Activated CD8-positive, alpha-beta memory T cell treated with anti-CD3 and anti-CD28 coated beads for 48 hours (primary cell): ENCODE measurements around the gene MTHFD1.

Experiments used
- DNase-seq, 3 experiments: peaks; one replicate each; pipeline ENCODE4 v3.0.0-alpha.2; 2020; ENCODE audit warnings: low read depth in 2 of 3, low spot score in 2 of 3

MTHFD1 gene

DNA sequence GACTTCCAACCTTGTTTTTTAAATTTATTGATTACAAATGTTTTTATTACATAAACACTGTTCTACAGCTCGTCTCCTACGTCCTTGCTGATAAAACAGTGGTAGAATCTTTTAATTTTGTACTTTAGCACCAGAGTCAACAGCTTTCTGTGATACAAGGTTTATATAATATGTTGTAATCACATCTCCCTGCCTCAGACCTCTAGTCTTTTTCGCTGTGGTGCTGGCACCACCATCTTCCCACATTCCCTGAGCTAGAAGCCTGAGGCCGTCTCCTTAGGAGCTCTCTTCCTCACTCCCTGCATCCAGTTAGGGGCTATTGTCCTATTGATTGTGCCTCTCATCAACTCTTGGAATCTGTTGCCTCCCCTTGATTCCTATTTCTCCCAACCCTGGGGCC lies 17.1 kb downstream of the MTHFD1 start:
- no peak for DNase-seq

DNA sequence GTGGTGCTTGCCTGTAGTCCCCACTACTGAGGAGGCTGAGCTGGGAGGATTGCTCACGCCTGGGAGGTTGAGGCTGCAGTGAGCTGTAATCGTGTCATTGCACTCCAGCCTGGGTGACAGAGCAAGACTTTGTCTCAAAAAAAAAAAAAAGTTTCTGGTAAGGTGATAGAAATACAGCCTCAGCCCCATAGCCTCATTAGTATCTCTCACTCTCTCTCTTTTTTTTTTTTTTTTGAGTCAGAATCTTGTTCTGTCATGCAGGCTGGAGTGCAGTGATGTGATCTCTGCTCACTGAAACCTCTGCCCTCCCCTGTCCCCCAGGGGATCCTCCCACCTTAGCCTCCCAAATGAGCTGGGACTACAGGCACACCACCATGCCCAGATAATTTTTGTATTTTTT lies 19.2 kb downstream of the MTHFD1 start:
- no peak for DNase-seq

DNA sequence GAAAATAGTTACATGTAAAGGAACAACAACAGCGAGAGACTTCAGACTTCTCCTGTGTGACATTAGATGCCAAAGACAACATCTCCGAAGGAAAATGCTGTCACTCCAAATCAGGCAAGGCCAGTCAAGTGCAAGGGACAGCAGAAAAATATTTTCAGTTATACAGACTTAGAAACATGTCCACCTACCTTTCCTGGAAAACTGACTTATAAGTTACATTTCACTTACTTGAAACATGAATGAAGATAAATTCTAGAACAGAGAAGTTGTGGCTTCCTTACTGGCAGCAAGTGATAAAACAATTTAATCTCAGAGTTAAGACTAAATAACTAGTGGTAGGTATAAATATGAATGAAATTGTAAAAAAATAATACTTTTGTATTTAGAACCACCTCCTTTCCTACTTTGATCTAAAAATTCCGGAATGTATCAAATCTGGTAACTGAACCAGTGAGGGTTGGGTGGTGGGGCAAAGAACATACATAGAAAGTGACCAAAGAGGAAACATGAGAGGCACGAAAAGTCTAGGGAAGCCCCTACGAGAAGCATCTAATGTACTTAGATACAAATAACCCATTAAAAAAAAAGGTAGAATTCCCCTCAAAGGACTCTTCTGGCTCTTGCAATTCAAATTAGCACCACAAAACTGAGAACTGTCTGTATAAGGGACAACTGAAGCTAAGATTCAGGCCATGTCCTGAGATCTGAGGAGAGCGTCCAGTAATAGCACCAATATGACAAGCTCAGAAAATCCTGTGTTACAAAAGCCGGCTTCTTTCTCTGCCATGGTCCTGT lies 21.2 kb downstream of the MTHFD1 start:
- DNase-seq = no peak

DNA sequence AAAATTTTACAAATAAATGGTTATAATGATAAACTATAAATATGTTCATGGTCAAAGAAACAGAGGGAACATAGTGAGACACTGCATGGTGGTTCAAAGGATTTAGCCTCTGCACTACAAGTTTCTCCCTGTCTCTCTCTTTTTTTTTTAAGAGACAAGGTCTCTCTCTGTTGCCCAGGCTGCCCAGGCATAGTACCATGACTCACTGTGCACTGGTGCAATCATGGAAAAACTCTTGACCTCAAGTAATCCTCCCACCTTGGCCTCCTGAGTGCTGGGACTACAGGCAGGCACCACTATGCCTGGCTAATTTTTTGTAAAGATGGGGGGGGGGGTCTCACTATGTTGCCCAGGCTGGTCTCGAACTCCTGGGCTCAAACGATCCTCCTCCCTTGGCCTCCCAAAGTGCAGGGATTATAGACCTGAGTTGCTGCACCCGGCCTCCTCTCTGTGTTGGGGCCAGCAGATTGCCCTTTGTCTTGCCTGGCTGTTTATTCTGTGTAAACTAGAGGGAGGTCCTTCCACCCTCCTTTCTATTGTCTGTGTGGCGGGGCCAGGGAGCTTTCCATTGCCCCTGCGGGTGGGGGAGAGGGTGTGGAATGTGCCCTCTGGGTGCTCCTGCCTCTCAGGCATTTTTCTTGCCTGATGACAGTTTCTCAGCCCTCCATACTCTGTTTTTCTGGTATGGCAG lies 22.1 kb downstream of the MTHFD1 start:
- no peak for DNase-seq

DNA sequence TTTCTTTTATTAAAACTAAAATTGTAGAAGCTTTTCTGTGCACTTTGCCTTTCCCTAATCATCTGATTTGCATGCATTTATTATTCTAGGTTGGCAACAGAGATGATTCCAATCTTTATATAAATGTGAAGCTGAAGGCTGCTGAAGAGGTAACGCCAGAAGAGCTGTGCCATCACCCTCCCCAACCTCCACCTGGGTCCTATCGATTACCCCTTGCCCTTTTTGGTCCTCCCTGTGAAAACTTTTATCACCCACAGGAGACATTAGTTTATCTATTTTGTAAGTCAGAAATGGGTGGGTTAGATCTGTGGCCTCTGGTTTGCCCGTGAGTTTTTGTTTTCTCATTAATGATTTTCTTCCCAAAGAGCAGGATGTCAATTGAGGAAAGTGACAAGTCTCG lies 22.8 kb downstream of the MTHFD1 start:
- no peak for DNase-seq

DNA sequence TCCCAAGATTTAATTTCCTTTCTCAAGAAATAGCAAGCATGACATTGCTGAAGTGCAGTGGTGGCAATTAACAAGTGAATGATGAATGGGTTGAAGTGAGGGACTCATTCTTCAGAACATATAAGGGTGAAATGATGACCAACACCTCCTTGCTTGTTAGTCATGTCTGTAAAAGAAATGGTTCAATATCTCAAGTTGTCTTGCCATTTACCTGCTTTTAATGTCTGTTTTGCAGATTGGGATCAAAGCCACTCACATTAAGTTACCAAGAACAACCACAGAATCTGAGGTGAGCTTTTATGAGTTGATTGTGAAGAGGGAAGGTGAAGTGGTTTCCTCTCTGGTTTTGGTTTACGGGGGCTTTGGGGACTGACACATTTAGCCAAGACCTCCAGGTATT lies 24.1 kb downstream of the MTHFD1 start:
- DNase-seq = no peak

DNA sequence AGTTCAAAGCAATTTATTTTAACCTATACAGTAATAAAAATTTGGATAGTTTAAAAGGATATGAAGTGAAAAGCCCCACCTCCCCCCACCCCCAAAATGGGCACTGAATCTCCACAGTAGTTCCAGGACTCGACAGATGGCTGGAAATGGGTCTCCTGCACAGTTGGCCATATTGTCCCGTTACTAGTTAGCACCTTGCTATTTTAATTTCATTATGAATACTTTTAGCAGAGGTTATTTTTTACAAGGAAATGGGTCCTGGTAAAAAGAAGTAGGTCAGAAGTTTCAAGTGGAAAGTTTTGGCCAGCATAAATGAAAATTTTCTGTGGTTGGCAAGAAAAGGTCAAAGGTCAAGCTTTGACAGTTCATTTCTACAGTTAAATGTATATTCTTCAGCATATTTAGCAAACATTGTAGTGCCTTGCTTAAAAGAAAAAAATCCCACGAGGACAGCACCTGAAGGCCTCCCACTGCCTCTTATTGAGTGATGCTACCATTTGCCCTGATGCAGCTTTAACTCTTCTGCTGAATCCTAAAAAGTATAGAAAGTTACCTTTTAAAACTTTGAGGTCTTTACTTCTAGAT lies 28.3 kb downstream of the MTHFD1 start:
- no peak for DNase-seq

DNA sequence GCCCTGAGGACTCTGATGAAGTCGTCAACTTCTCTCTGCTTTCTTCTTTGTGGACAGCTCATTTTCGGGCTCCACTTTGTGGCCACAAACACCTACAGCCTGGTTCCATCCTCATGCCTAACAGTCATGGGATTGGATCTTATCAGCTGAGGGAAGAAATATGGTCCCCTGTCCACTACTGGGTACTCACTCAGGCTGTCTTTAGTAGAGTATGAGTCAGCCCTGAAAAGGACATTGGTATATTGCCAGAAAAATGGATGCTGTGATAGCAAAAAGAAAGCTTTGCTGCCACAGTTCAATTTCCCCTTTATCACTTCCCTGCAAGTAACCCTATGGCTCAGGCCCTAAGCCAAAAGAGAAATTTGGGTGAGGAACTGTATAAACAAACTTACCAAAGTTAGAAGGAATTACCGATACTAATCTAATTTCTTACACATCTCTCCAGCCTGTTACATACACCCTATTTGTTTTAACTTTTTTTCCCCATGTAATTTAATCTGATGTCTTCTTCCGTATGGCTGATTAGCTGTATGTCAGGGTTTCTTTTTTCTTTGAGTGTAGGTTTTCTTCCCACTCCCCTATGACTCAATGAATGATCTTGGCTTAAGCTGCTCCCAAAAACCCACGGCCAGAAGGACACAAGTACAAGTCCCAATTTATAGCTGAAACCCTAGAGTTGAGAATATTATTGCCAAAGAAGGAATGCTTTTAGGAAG lies 29.1 kb downstream of the MTHFD1 start:
- no peak for DNase-seq

DNA sequence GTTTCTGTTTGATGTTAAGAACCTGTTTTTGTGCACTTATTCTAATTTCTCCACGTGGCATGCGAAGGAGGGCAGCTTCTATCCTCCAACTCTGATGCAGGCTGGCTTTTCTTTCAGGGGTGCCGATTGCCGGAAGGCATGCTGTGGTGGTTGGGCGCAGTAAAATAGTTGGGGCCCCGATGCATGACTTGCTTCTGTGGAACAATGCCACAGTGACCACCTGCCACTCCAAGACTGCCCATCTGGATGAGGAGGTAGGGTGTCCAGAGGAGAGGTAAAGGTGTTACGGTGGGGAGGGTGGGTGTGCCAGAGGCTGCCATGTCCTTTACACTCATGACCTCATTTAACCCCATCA lies 29.6 kb downstream of the MTHFD1 start:
- no peak for DNase-seq

DNA sequence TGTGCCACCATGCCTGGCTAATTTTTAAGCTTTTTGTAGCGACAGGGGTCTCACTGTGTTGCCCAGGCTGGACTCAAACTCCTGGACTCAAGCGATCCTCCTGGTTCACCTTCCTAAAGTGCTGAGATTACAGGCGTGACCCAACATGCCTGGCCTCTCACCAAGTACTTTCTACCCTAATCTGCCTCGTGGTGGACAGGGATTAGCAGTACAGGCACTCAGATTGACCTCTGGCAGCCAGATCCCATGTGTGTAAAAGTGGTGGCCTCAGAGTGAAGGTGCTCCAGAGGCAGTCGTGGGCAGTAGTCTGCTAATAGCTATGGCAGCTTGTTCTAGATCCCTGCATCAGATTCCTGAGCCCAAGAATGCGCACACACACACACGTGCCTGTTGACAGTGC lies 30.9 kb downstream of the MTHFD1 start:
- no peak for DNase-seq

DNA sequence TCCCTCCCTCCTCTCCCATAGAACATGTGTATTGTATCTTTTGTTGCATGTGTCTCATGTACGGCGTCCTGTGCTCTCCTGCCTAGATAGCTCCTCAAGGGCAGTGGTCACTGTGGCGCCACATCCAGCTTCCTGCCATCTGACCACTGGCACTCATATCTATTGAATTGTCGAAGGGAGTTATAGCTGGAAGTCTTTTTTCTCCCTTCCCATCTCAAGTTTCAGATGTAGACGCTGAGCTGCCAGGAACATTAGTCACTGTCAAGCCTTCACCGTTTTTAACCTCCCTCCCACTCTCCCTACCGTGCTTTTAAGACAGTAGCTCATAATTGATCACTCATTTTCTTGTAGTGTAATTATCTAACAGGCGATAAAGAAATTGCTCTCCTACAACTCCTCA lies 33.0 kb downstream of the MTHFD1 start:
- no peak for DNase-seq

DNA sequence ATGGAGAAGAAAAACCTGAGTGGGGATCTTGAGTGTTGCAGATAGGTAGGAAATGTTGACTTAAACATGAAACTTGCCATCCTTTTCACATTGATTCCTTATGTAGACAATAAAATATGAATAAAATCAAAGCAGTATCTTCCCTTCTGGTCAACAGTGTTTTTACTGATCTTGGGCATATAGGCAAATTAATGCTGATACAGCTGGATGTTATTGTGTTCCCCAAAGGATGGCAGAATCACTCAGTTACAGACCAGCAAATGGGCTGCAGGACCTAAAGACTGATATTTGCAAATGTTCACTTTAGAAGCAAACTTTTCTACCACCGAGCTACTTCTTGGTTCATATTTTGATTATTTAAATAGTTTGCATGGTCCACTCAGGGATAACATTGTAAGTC lies 33.9 kb downstream of the MTHFD1 start:
- no peak for DNase-seq

DNA sequence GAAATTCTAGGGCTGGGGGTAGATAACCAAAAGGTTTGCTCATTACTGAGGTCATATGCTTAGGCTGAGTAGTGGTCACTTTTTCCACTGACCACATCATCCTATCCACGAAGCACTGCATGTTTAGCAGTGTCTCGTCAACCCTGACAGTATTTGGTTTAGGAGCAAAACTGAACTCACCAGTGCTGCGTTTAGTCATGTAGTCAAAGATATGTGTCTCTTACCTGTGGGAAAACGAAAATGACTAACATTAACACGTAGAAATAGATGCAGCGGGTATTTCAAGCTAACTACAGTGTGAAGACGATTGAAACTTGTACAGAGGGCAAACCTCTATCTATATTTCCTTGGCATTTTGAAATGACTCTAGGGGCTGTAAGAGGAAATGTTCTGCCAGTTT lies 34.6 kb downstream of the MTHFD1 start:
- no peak for DNase-seq

DNA sequence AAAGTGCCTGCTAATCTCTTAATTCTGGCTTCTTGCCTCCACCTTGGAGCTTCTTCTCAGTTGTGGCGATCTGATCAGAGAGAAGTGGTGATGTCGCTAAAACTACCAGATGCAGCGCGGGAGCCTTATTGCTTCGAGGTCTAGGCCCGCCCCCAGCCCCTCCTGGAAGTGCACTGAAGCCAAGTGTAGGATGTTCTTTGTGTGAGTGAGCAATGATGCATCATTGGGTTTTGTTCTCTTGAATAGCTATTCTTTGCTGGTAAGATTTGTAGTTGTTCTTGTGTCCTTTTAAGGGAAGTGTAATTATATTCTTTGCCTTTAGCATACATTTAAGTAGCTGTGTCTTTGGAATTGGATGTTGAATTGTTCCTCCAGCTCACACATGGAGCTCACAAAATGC lies 35.8 kb downstream of the MTHFD1 start:
- DNase-seq = no peak

DNA sequence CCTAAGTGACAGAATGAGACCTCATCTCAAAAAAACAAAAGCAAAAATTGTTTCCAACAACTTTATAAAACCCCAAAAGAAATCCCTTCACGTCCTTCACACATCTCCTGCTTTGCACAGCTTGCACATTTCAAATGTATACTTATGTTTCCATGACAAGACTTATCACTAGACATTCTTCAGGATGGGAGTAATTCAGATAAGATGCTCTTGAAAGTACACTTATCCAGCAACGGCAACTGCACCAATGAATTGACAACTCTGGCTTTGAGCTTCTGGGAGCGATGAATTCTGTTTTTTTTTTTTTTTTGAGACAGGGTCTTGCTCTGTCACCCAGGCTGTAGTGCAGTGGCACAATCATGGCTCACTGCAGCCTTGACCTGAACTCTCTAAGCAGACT lies 46.4 kb downstream of the MTHFD1 start:
- no peak for DNase-seq

DNA sequence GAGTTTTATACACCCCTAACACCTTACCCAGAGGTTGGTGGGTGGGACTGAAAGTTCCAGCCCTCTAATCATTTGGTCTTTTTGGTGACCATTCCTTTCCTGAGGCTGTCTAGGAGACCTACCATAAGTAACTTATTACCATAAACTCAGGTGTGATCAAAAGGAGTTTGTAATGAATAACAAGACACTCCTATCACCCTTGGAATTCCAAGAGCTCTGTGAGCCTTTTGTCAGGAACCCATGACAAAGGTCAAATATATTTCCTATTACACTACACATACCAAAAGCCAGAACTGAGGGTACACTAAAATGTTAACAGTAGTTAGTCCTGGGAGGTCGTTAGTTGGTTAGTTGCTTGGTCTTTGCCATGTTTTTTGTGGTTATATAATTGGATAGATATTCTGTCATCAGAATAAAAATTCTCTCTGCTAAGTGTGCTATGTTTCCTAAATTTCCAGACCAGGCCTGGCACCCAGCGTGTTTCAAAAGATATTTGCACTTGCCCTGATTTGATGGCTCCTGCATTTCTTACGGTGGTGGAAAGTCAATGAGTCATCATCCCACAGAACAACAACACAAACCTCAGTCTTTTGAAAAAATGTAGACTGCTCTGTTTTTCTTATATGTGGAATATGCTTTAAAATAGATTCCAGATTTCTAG lies 50.2 kb downstream of the MTHFD1 start:
- no peak for DNase-seq

DNA sequence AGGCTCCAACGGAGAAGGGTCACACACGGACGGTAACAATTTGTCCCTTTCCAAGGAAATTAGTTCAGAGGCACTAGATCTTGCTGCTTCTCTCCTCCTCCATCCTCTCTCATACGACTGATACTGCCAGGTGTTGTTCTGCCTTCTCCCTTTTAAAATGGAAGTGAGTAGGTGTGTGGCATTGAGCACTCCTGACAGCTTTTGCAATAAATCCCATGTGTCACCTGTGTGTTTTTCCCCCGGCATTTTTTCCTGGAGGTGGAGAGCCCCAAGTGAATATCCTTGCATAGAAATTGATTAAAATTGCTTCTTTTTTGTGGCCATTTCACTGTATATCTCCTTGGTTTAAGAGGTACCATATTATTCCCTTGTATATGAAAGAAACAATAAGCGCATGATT lies 51.0 kb downstream of the MTHFD1 start:
- DNase-seq = no peak

DNA sequence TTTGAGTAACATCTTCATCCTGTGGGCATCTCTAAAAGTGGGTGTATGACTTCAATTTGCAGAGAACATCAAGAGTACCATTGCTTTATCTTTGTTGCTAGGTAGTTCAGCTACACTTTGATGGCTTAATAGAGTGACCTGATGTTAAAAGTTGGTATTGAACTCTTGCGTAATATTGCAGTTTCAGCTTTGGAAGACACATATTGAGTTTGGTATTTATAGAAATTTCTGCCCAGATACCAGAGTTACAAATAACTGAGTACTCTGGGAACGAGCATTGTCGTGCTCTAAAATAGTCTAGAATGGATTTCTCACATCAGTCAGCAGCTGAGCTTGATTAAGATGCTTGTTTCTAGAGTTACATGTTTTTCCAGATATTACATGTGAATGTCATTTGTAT lies 52.3 kb downstream of the MTHFD1 start:
- DNase-seq = no peak

DNA sequence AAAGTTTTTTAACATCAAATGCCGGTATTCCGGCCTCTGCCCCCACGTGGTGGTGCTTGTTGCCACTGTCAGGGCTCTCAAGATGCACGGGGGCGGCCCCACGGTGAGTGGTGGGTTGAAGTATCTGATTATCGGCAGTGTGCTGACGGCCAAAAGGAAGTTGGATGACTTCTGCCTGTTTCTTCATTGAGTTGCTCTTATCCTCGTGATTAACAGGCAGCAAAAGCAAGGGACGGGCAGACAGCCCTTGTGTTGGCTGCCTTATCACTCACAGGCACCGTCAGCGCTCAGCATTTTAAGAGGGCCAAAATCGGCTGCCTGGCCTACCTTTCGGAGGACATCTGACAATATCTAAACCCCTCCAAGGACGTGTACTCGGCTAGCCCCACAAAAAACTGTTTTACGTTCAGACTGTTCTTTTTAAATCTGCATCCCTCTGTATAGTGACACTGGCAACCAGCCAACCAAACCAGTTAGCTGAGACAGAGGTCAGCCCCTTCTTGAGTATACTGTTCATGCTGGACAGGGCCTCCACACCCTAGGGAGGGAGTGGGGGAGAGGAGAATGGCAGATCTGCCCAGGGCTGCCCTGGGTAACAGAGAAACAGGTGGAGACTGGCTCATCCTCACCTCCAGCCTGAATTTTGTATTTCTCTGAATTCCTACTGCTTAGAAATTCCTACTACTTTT lies 54.3 kb downstream of the MTHFD1 start:
- no peak for DNase-seq

DNA sequence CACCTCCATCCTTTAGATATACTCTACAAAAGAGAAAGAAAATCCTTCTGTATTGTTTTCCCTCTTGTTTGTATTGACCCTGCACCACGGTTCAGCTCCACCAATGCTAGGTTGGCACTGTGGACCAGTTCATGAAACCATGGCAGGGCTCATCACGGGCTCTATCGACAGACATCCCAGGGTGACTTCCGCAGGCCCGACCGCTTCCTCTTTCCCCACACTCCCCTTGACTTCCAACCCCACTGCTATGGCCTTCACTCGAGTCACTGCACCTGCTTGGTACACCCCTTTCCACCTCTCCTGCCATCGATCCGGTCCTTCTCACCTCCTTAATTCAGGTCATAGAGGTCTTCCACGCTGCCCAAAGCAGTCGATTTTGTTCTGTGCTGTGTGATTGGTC lies 56.0 kb downstream of the MTHFD1 start:
- DNase-seq = no peak
